Measurements from ENCODE around the gene CTAG1A.
"Not testable (repeated sequence)": the region's sequence is repeated elsewhere in the genome, so short reads cannot be mapped to it uniquely, and the experiment has no call there.

CTAG1A gene

GRCh38 chrX:154584585-154585183 lies at the start of gene CTAG1A:
Gene CTAG1A (plus strand): TSS chrX:154585133. CDS start chrX:154585207, 74 bp downstream.
- DNase-seq, result not testable (repeated sequence)

- no peak for DNase-seq
Observed at GRCh38 chrX:154535892-154536291, 49.0 kb upstream of the CTAG1A start.

- DNase-seq, result peak in 4 of 14 donors; percentile 0 to 15 (median 8)
Observed at GRCh38 chrX:154539077-154539476, 45.9 kb upstream of the CTAG1A start.

- DNase-seq, result not testable (repeated sequence)
Observed at GRCh38 chrX:154540365-154540764, 44.6 kb upstream of the CTAG1A start.

GRCh38 chrX:154540897-154541535 lies 43.9 kb upstream of the CTAG1A start:
- DNase-seq, result no peak

- DNase-seq, result no peak
Observed at GRCh38 chrX:154541589-154541895, 43.4 kb upstream of the CTAG1A start.

GRCh38 chrX:154541896-154542722 lies 42.8 kb upstream of the CTAG1A start:
- DNase-seq, result peak in 10 of 14 donors; percentile 5 to 64 (median 42)

GRCh38 chrX:154542723-154543424 lies 42.1 kb upstream of the CTAG1A start:
- DNase-seq, result peak in 8 of 14 donors; percentile 5 to 62 (median 43)

GRCh38 chrX:154545673-154546274 lies 39.2 kb upstream of the CTAG1A start:
- DNase-seq, result no peak

GRCh38 chrX:154546354-154547244 lies 38.3 kb upstream of the CTAG1A start, which contains the start of gene G6PD:
Gene G6PD (minus strand): TSS chrX:154546846. CDS start chrX:154546155, 691 bp downstream.
- peak in 4 of 14 donors; percentile 76 to 90 (median 81) for DNase-seq

GRCh38 chrX:154547245-154548027 lies 37.5 kb upstream of the CTAG1A start, which contains the start of gene IKBKG:
Gene IKBKG (plus strand): TSS chrX:154547620. CDS start chrX:154552003, 4,383 bp downstream.
- peak in 13 of 14 donors; percentile 56 to 91 (median 84) for DNase-seq

GRCh38 chrX:154548028-154548316 lies 37.0 kb upstream of the CTAG1A start:
- no peak for DNase-seq

GRCh38 chrX:154549766-154550165 lies 35.2 kb upstream of the CTAG1A start:
- no peak for DNase-seq

- DNase-seq, result not testable (repeated sequence)
Observed at GRCh38 chrX:154552112-154552806, 32.7 kb upstream of the CTAG1A start.

- DNase-seq, result not testable (repeated sequence)
Observed at GRCh38 chrX:154558060-154558690, 26.8 kb upstream of the CTAG1A start.

GRCh38 chrX:154558896-154559295 lies 26.0 kb upstream of the CTAG1A start:
- DNase-seq, result not testable (repeated sequence)

GRCh38 chrX:154560326-154560725 lies 24.6 kb upstream of the CTAG1A start:
- DNase-seq, result not testable (repeated sequence)

- DNase-seq, result not testable (repeated sequence)
Observed at GRCh38 chrX:154562295-154562694, 22.6 kb upstream of the CTAG1A start.

GRCh38 chrX:154570361-154570760 lies 14.6 kb upstream of the CTAG1A start:
- not testable (repeated sequence) for DNase-seq

All from C1 segment of cervical spinal cord (tissue), 14 donors.